Neural cell (in vitro differentiated cells): Measurements from ENCODE around the gene ITGAD. TPM values are rescaled to one million over a fixed set of nuclear protein-coding genes. Genes with fewer than 3 reads are reported as not detected.

Experiments used
- H2AFZ ChIP-seq: fragments of 200-600, 300-800 bp; sonication (generic), shearing (Covaris generic); 2 replicates; pipeline ENCODE4 v1.6.0; 2014; ENCODE audit warnings: low read depth, mild to moderate bottlenecking, antibody characterized with exemption, low read length, moderate library complexity
- H3F3A ChIP-seq: fragments of 200-600 bp; shearing (Covaris generic); 2 replicates; pipeline ENCODE4 v1.6.1; 2016; ENCODE audit warnings: mild to moderate bottlenecking, moderate library complexity, mixed read lengths, antibody characterized with exemption, low read length; ENCODE audit not compliant: insufficient read depth, poor library complexity, severe bottlenecking
- H3K27ac ChIP-seq: fragments of 200-600, 300-800 bp; sonication (generic), shearing (Covaris generic); 2 replicates; pipeline ENCODE4 v1.5.1; 2014; ENCODE audit warnings: mild to moderate bottlenecking, low read length, moderate library complexity
- H3K27me3 ChIP-seq: fragments of 300-800, 200-600 bp; sonication (generic), shearing (Covaris generic); 2 replicates; pipeline ENCODE4 v1.6.0; 2014; ENCODE audit warnings: mild to moderate bottlenecking, low read depth, low read length, moderate library complexity; ENCODE audit not compliant: insufficient read depth
- H3K36me3 ChIP-seq: fragments of 300-800, 200-600 bp; sonication (generic), shearing (Covaris generic); 2 replicates; pipeline ENCODE4 v1.5.1; 2014; ENCODE audit warnings: mild to moderate bottlenecking, antibody characterized with exemption, low read length, moderate library complexity; ENCODE audit not compliant: insufficient read depth
- H3K4me2 ChIP-seq: fragments of 300-800, 200-600 bp; sonication (generic), shearing (Covaris generic); 2 replicates; pipeline ENCODE4 v1.6.0; 2014; ENCODE audit warnings: mild to moderate bottlenecking, low read length
- H3K4me3 ChIP-seq: fragments of 300-800, 200-600 bp; sonication (generic), shearing (Covaris generic); 2 replicates; pipeline ENCODE4 v1.5.1; 2014; ENCODE audit warnings: mild to moderate bottlenecking, low read length, moderate library complexity
- H3K79me2 ChIP-seq: fragments of 200-600 bp; shearing (Covaris generic); replicated peaks from 2 replicates; pipeline ENCODE4 v1.6.0; 2014; ENCODE audit warnings: mild to moderate bottlenecking, low read length, moderate library complexity; ENCODE audit not compliant: insufficient read depth
- H3K9ac ChIP-seq: fragments of 300-800, 200-600 bp; sonication (generic), shearing (Covaris generic); 2 replicates; pipeline ENCODE4 v1.6.1; 2016; ENCODE audit warnings: mild to moderate bottlenecking, low read length, mixed read lengths
- H3K9me2 ChIP-seq: fragments of 200-600 bp; shearing (Covaris generic); 2 replicates; pipeline ENCODE4 v1.6.1; 2016; ENCODE audit warnings: mild to moderate bottlenecking, low read length, mixed read lengths; ENCODE audit not compliant: insufficient read depth
- H3K9me3 ChIP-seq: fragments of 200-600, 300-800 bp; sonication (generic), shearing (Covaris generic); 2 replicates; pipeline ENCODE4 v1.6.1; 2016; ENCODE audit warnings: mild to moderate bottlenecking, mixed run types, low read length, moderate library complexity, mixed read lengths
- H4K20me1 ChIP-seq: fragments of 200-600 bp; shearing (Covaris generic); 2 replicates; pipeline ENCODE4 v1.6.1; 2016; ENCODE audit warnings: mild to moderate bottlenecking, mixed run types; ENCODE audit not compliant: insufficient read depth
- EP300 ChIP-seq: fragments of 450-650 bp; conservative IDR thresholded peaks from 2 replicates; pipeline ENCODE4 v1.6.1; 2014; ENCODE audit warnings: antibody characterized with exemption, mild to moderate bottlenecking, moderate library complexity; ENCODE audit not compliant: poor library complexity, severe bottlenecking
- EZH2 ChIP-seq: fragments of 200-600, 300-800 bp; shearing (Covaris generic), sonication (generic); IDR thresholded peaks from 2 replicates; pipeline ENCODE4 v1.6.1; 2014; ENCODE audit warnings: antibody characterized with exemption, low read length, borderline replicate concordance, mild to moderate bottlenecking; ENCODE audit not compliant: insufficient read depth, poor library complexity, severe bottlenecking
- MXI1 ChIP-seq: fragments of 450-650 bp; conservative IDR thresholded peaks from 2 replicates; pipeline ENCODE4 v1.6.1; 2014; ENCODE audit warnings: antibody characterized with exemption, mild to moderate bottlenecking; ENCODE audit not compliant: poor library complexity, severe bottlenecking
- POLR2AphosphoS5 ChIP-seq: IDR thresholded peaks from 2 replicates; pipeline ENCODE4 v1.6.1; 2012
- RAD21 ChIP-seq: fragments of 450-650 bp; conservative IDR thresholded peaks from 2 replicates; pipeline ENCODE4 v1.6.1; 2014; ENCODE audit warnings: antibody characterized with exemption, mild to moderate bottlenecking, moderate library complexity
- SMC3 ChIP-seq: fragments of 450-650 bp; conservative IDR thresholded peaks from 2 replicates; pipeline ENCODE4 v1.6.1; 2014; ENCODE audit warnings: antibody characterized with exemption, mild to moderate bottlenecking, moderate library complexity; ENCODE audit not compliant: poor library complexity
- TAF1 ChIP-seq: IDR thresholded peaks from 2 replicates; pipeline ENCODE4 v1.6.1; 2012; ENCODE audit warnings: low read depth
- polyA plus RNA-seq: library from polyadenylated mRNA; depleted of rRNA; stranded (reverse); fragments of >200 nt; gene quantifications from 2 replicates; pipeline ENCODE4 v1.2.3, GENCODE V29; 2014
- TF ChIP-seq, protein P1 (sequence below): fragments of 450-650 bp; IDR thresholded peaks from 2 replicates; pipeline ENCODE4 v1.5.1; 2014; ENCODE audit warnings: antibody characterized with exemption, mild to moderate bottlenecking, moderate library complexity; ENCODE audit not compliant: poor library complexity, severe bottlenecking
- TF ChIP-seq, protein P2 (sequence below): IDR thresholded peaks from 2 replicates; pipeline ENCODE4 v1.6.1; 2012; ENCODE audit warnings: borderline replicate concordance

Gene ITGAD
- polyA plus RNA-seq, 1 donor from 2014 or later: not detected

DNA sequence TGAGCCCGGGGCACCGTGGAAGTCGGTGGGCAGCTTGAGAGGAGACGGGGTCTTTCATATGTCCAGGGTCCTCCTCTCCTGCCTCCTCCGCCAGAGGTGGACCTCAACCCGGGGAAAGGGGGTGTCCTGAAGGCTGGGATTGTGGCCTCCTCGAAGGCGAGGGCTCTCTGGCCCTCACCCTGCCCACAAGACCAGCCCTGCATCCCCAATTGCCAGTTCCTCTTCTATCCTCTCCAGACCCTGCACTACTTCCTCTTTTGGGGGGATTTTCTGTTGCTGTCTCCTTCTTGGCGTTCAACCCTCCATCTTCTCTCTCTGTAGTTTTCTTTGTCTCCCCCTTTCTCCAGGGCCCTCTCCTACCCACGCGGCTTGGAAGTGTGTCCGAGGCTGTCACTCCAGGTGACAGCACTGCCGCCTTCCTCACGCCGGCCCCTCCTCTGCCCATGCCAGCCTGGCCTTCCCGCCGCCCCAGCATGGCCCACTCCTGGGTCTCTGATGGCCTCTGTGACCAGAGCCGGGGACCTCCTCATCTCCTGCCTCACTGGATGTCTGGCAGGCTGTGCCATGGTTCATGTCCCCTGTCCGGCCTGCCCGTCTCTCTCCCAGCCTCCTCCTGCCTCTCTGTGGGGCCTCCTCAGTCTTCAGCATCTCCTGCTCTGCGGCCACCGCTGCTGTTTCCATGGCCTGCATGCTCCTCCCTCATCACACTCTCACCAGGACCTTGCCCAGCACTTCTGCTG lies 40.6 kb upstream of the ITGAD start:
- Histone ChIP-seq H3F3A (no peaks in the 10 kb centered on the region), H2AFZ (no peak overlapping the region), H3K4me2 (no peak overlapping the region), H3K9ac (no peak overlapping the region), H3K27ac (no peak overlapping the region), H3K4me3 (no peak overlapping the region), H3K9me2 (no peaks in the 10 kb centered on the region), H3K9me3 (no peaks in the 10 kb centered on the region), H3K36me3 (no peaks in the 10 kb centered on the region), H3K79me2 (no peaks in the 10 kb centered on the region), H3K27me3 (no peaks in the 10 kb centered on the region), H4K20me1 (no peaks in the 10 kb centered on the region)
- TF ChIP-seq TAF1 (no peak), POLR2AphosphoS5 (no peak)
- TF ChIP-seq, protein P1, sequence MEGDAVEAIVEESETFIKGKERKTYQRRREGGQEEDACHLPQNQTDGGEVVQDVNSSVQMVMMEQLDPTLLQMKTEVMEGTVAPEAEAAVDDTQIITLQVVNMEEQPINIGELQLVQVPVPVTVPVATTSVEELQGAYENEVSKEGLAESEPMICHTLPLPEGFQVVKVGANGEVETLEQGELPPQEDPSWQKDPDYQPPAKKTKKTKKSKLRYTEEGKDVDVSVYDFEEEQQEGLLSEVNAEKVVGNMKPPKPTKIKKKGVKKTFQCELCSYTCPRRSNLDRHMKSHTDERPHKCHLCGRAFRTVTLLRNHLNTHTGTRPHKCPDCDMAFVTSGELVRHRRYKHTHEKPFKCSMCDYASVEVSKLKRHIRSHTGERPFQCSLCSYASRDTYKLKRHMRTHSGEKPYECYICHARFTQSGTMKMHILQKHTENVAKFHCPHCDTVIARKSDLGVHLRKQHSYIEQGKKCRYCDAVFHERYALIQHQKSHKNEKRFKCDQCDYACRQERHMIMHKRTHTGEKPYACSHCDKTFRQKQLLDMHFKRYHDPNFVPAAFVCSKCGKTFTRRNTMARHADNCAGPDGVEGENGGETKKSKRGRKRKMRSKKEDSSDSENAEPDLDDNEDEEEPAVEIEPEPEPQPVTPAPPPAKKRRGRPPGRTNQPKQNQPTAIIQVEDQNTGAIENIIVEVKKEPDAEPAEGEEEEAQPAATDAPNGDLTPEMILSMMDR: no peak

DNA sequence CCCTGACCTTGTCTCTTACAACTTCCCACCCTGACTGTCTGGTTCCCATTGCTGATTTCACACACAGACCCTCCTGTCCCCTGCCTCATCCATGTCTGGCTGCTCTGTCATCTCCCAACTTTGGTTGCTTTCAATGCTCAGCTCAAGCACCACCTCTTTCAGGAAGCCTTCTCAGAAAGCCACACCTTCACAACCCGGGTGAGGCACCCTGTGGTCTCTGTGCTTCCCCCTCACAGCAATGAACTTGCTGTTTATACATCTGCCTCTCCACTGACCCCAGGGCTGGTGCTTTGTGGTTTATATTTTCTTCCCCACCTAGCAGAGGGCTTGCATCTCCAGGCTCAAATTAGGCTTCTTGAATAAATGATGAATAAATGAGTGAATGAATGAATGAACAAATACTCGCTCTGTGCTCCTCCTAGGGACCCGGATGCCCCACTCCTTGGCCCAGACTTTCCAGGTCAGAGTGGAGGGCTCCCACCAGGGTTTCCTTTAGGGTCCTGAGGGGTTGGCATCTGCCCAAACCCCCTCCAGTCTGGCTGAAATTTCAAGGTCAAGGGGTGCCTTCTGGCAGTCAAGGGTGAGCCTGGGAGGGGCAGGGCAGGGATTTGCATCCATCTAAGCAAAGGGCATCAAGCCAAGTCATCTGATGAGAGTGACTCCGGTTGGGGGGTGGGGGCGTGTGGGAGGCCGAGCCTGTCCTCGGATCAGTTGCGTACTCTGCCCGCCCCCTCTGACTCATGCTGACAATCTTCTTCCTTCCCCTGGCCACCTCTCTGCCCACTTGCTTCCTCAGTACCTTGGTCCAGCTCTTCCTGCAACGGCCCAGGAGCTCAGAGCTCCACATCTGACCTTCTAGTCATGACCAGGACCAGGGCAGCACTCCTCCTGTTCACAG lies 38.5 kb upstream of the ITGAD start, which contains the start of gene ITGAX:
Gene ITGAX (plus strand): TSS at position 783 of the 898 bp plus-strand sequence. CDS start 79 bp downstream, at position 862.
- Histone ChIP-seq H3K9ac (no peak within 1 kb of the TSS), H3K79me2 (no peaks in the 10 kb centered on the region), H3K27me3 (no peaks in the 10 kb centered on the region), H3F3A (no peaks in the 10 kb centered on the region), H2AFZ (no peak within 1 kb of the TSS), H4K20me1 (no peaks in the 10 kb centered on the region), H3K4me3 (no peak within 1 kb of the TSS), H3K4me2 (no peak within 1 kb of the TSS), H3K36me3 (no peaks in the 10 kb centered on the region), H3K27ac (no peak within 1 kb of the TSS), H3K9me3 (no peaks in the 10 kb centered on the region), H3K9me2 (no peaks in the 10 kb centered on the region)
- TF ChIP-seq TAF1 (no peak), SMC3 (no peak), EP300 (no peak), RAD21 (no peak), POLR2AphosphoS5 (no peak), EZH2 (no peak), MXI1 (no peak)
- TF ChIP-seq, protein P1: no peak
- TF ChIP-seq, protein P2, sequence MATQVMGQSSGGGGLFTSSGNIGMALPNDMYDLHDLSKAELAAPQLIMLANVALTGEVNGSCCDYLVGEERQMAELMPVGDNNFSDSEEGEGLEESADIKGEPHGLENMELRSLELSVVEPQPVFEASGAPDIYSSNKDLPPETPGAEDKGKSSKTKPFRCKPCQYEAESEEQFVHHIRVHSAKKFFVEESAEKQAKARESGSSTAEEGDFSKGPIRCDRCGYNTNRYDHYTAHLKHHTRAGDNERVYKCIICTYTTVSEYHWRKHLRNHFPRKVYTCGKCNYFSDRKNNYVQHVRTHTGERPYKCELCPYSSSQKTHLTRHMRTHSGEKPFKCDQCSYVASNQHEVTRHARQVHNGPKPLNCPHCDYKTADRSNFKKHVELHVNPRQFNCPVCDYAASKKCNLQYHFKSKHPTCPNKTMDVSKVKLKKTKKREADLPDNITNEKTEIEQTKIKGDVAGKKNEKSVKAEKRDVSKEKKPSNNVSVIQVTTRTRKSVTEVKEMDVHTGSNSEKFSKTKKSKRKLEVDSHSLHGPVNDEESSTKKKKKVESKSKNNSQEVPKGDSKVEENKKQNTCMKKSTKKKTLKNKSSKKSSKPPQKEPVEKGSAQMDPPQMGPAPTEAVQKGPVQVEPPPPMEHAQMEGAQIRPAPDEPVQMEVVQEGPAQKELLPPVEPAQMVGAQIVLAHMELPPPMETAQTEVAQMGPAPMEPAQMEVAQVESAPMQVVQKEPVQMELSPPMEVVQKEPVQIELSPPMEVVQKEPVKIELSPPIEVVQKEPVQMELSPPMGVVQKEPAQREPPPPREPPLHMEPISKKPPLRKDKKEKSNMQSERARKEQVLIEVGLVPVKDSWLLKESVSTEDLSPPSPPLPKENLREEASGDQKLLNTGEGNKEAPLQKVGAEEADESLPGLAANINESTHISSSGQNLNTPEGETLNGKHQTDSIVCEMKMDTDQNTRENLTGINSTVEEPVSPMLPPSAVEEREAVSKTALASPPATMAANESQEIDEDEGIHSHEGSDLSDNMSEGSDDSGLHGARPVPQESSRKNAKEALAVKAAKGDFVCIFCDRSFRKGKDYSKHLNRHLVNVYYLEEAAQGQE: no peak
